Astrocyte (in vitro differentiated cells and primary cell): ENCODE results near the gene SNCAIP. TPM values are rescaled to one million over a fixed set of nuclear protein-coding genes. Genes with fewer than 3 reads are reported as not detected.

Experiments used
- DNase-seq: peaks from one replicate; pipeline ENCODE4 v3.0.0-alpha.2; 2010; ENCODE audit warnings: low read depth
- FAIRE-seq: peaks from 2 replicates; lab custom pipeline; 2011; peaks lifted over from hg19 to GRCh38; lab: Jason Lieb, UNC
- H2AFZ ChIP-seq: 2 replicates; pipeline ENCODE4 v1.6.0; 2012; ENCODE audit warnings: low read depth, low read length, inconsistent platforms
- H3K27ac ChIP-seq: 2 replicates; pipeline ENCODE4 v1.5.1; 2011; ENCODE audit warnings: low read depth, low read length, inconsistent platforms
- H3K27me3 ChIP-seq: 2 replicates; pipeline ENCODE4 v1.6.0; 2011; ENCODE audit warnings: low read length, inconsistent platforms; ENCODE audit not compliant: insufficient read depth
- H3K36me3 ChIP-seq: 2 replicates; pipeline ENCODE4 v1.5.1; 2011; ENCODE audit warnings: low read length, inconsistent platforms; ENCODE audit not compliant: insufficient read depth
- H3K4me1 ChIP-seq: 2 replicates; pipeline ENCODE4 v1.5.1; 2011; ENCODE audit warnings: low read length, inconsistent platforms; ENCODE audit not compliant: insufficient read depth
- H3K4me2 ChIP-seq: 2 replicates; pipeline ENCODE4 v1.6.0; 2012; ENCODE audit warnings: low read length, inconsistent platforms
- H3K4me3 ChIP-seq: 2 replicates; pipeline ENCODE4 v1.5.1; 2011; ENCODE audit warnings: low read depth, mild to moderate bottlenecking, low read length, inconsistent platforms; ENCODE audit not compliant: insufficient read depth
- H3K79me2 ChIP-seq: 2 replicates; pipeline ENCODE4 v1.6.0; 2012; ENCODE audit warnings: mild to moderate bottlenecking, low read length, inconsistent platforms; ENCODE audit not compliant: insufficient read depth
- H3K9ac ChIP-seq: 2 replicates; pipeline ENCODE4 v1.6.0; 2012; ENCODE audit warnings: mild to moderate bottlenecking, low read length, inconsistent platforms
- H3K9me3 ChIP-seq: 2 replicates; pipeline ENCODE4 v1.5.1; 2012; ENCODE audit warnings: low read depth, mild to moderate bottlenecking, low read length, inconsistent platforms; ENCODE audit not compliant: insufficient read depth
- H4K20me1 ChIP-seq: 2 replicates; pipeline ENCODE4 v1.6.0; 2012; ENCODE audit warnings: low read length, inconsistent platforms; ENCODE audit not compliant: insufficient read depth
- H3K27ac Mint-ChIP-seq: one replicate; pipeline ENCODE4 v1.8.0; 2021; ENCODE audit warnings: mild to moderate bottlenecking, mixed read lengths; ENCODE audit not compliant: unreplicated experiment
- H3K27me3 Mint-ChIP-seq: one replicate; pipeline ENCODE4 v1.8.0; 2021; ENCODE audit warnings: low read depth, mixed read lengths; ENCODE audit not compliant: unreplicated experiment
- H3K36me3 Mint-ChIP-seq: one replicate; pipeline ENCODE4 v1.8.0; 2021; ENCODE audit warnings: low read depth, mixed read lengths; ENCODE audit not compliant: unreplicated experiment
- H3K4me1 Mint-ChIP-seq: one replicate; pipeline ENCODE4 v1.8.0; 2021; ENCODE audit warnings: low read depth, mixed read lengths; ENCODE audit not compliant: unreplicated experiment
- H3K4me3 Mint-ChIP-seq: one replicate; pipeline ENCODE4 v1.8.0; 2021; ENCODE audit warnings: mild to moderate bottlenecking, moderate library complexity, mixed read lengths; ENCODE audit not compliant: unreplicated experiment
- H3K9me3 Mint-ChIP-seq: one replicate; pipeline ENCODE4 v1.8.0; 2021; ENCODE audit warnings: mild to moderate bottlenecking, mixed read lengths; ENCODE audit not compliant: unreplicated experiment
- EZH2 ChIP-seq: IDR thresholded peaks from 2 replicates; pipeline ENCODE4 v1.6.1; 2012; ENCODE audit warnings: mild to moderate bottlenecking, low read length, inconsistent platforms; ENCODE audit not compliant: insufficient read depth
- total RNA-seq: library from RNA; stranded (reverse); gene quantifications from 2 replicates; pipeline ENCODE4 v1.2.1, GENCODE V29; 2021
- TF ChIP-seq, protein P1 (sequence below): IDR thresholded peaks from 2 replicates; pipeline ENCODE4 v1.5.1; 2011; ENCODE audit warnings: low read depth, mild to moderate bottlenecking, inconsistent platforms, low read length, moderate library complexity; ENCODE audit not compliant: insufficient read depth

SNCAIP gene
- total RNA-seq, 1 donor from 2014 or later = 1.7 TPM

DNA sequence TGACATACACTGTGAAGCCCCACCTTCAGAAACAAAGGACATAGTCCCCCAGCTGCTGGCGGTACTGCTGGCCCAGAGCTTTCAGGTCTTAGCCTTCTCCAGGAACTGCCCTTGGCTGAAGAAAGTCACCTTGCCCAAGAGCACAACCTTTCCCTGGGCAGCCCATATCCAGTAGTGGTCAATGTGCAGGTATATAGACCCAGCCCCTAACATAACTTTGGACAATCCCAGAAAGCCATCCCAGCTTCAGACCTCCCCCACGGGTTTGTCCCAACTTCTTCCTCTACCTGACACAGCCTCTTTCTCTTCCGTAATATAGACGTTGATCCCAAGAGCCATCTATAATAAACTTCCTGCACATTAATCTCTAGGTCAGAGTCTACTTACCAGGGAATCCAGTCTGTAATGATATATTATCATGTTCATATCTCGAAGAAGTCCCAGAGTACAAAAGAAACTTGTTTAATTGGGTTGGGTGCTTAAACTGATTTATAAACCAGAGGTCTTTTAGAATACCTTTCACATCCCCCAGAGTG is 157.4 kb downstream of the SNCAIP start:
- H3K79me2 ChIP-seq = no peaks in the 10 kb centered on the region
- Mint-ChIP-seq H3K36me3 (no peaks in the 10 kb centered on the region), H3K4me1 (no peaks in the 10 kb centered on the region), H3K4me3 (no peak overlapping the region), H3K9me3 (peaks cover 2% of the 10 kb centered on the region), H3K27me3 (no peaks in the 10 kb centered on the region), H3K27ac (no peak overlapping the region)
- no peak overlapping the region for H3K4me3 ChIP-seq
- H3K36me3 ChIP-seq = no peaks in the 10 kb centered on the region
- TF ChIP-seq, protein P1, sequence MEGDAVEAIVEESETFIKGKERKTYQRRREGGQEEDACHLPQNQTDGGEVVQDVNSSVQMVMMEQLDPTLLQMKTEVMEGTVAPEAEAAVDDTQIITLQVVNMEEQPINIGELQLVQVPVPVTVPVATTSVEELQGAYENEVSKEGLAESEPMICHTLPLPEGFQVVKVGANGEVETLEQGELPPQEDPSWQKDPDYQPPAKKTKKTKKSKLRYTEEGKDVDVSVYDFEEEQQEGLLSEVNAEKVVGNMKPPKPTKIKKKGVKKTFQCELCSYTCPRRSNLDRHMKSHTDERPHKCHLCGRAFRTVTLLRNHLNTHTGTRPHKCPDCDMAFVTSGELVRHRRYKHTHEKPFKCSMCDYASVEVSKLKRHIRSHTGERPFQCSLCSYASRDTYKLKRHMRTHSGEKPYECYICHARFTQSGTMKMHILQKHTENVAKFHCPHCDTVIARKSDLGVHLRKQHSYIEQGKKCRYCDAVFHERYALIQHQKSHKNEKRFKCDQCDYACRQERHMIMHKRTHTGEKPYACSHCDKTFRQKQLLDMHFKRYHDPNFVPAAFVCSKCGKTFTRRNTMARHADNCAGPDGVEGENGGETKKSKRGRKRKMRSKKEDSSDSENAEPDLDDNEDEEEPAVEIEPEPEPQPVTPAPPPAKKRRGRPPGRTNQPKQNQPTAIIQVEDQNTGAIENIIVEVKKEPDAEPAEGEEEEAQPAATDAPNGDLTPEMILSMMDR = no peak
- TF ChIP-seq EZH2 = no peak
- no peaks in the 10 kb centered on the region for H3K9me3 ChIP-seq
- H3K4me2 ChIP-seq = no peak overlapping the region
- no peak for DNase-seq
- no peaks in the 10 kb centered on the region for H3K27me3 ChIP-seq
- no peak overlapping the region for H2AFZ ChIP-seq
- no peaks in the 10 kb centered on the region for H4K20me1 ChIP-seq
- FAIRE-seq = no peak
- H3K9ac ChIP-seq = no peak overlapping the region
- H3K27ac ChIP-seq = no peak overlapping the region
- H3K4me1 ChIP-seq = no peaks in the 10 kb centered on the region

DNA sequence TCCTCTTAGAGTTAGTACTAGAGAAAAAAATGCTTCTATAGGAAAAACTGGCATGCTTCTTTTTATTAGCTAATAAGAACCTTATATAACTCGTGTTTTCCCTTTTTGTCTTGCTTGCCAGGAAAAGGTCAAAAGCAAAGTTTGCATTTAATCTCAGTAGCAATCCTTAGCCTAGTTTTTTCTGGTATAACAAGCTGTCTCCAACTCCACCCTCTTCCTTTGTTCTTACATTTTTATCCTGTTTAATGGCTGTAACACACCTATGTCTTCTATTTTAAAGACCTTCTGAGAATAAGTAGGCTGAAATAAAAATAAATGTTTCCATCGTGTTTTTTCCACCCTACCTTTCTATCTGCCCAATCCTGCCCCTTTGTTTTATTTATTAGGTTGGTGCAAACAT is 158.3 kb downstream of the SNCAIP start:
- peaks cover 2% of the 10 kb centered on the region for H3K9me3 Mint-ChIP-seq
- no peak overlapping the region for H3K4me2 ChIP-seq
- H3K27me3 ChIP-seq = no peaks in the 10 kb centered on the region
- H3K4me3 ChIP-seq = no peak overlapping the region
- H3K27ac Mint-ChIP-seq = no peak overlapping the region
- TF ChIP-seq EZH2 = no peak
- TF ChIP-seq, protein P1 = no peak
- H3K9me3 ChIP-seq = no peaks in the 10 kb centered on the region
- no peaks in the 10 kb centered on the region for H3K27me3 Mint-ChIP-seq
- H3K9ac ChIP-seq = no peak overlapping the region
- no peak overlapping the region for H2AFZ ChIP-seq
- DNase-seq (no peak), FAIRE-seq (no peak)
- no peaks in the 10 kb centered on the region for H3K4me1 Mint-ChIP-seq
- no peaks in the 10 kb centered on the region for H3K4me1 ChIP-seq
- H3K4me3 Mint-ChIP-seq = no peak overlapping the region
- no peaks in the 10 kb centered on the region for H3K36me3 Mint-ChIP-seq
- H4K20me1 ChIP-seq = no peaks in the 10 kb centered on the region
- no peaks in the 10 kb centered on the region for H3K79me2 ChIP-seq
- no peak overlapping the region for H3K27ac ChIP-seq
- H3K36me3 ChIP-seq = no peaks in the 10 kb centered on the region

DNA sequence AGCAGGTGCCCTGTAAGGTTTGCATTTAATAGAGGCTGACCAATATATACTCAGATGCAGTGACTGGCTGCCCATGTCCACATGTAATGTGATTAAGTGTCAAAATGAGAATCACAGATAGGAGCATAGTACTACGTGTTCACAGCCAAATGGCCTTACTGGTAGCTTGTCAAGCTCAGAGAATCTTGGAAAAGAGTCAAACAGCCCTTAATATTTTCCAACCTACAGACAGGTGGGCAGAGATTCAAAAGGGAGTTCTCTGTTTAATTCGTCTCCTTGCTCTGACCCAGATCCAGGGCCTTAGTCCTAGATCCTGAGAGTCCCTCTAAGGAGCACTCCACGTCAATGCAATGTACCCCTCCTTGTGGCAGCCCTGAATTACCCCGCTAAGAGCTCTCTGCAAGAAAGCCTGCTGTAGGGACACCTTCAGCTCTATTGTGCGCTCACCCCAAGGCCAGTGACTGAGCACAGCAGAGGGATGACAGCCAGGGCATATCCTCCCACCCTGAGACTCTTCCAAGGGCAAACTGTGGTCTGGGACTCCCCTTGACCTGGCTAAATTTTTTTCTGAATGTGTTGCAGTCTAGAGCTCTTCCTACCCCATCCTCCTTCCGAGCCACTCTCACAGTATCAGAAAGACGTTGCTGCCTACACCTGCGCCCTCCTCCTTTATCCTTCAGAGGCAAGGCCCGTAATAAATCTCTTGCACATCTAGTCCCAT is 159.2 kb downstream of the SNCAIP start:
- Histone ChIP-seq H3K4me1 (no peaks in the 10 kb centered on the region), H4K20me1 (no peaks in the 10 kb centered on the region), H3K9ac (no peak overlapping the region), H3K27me3 (no peaks in the 10 kb centered on the region), H3K27ac (no peak overlapping the region), H3K9me3 (no peaks in the 10 kb centered on the region), H2AFZ (no peak overlapping the region), H3K4me2 (no peak overlapping the region), H3K4me3 (no peak overlapping the region), H3K36me3 (no peaks in the 10 kb centered on the region), H3K79me2 (no peaks in the 10 kb centered on the region)
- H3K4me1 Mint-ChIP-seq = no peaks in the 10 kb centered on the region
- FAIRE-seq (no peak), DNase-seq (no peak)
- H3K27me3 Mint-ChIP-seq = no peaks in the 10 kb centered on the region
- H3K9me3 Mint-ChIP-seq = peaks cover 2% of the 10 kb centered on the region
- H3K36me3 Mint-ChIP-seq = no peaks in the 10 kb centered on the region
- H3K4me3 Mint-ChIP-seq = no peak overlapping the region
- H3K27ac Mint-ChIP-seq = no peak overlapping the region
- no peak for TF ChIP-seq EZH2
